ENCODE measurements around the gene SMIM36.

- TF ChIP-seq CTCF (IDR thresholded peaks at IDR 0.05) = no peak
- TF ChIP-seq POLR2A (IDR thresholded peaks at IDR 0.05) = no peak
These were observed 96.3 kb downstream of the SMIM36 start for GRCh38 chr17:55414983-55415382.

Data from gastroesophageal sphincter (tissue), 3 donors.